Thyroid gland (tissue), 4 donors: ENCODE results near the gene SPATA31D1.

Experiments used
- POLR2A ChIP-seq, 2 donors: fragments of 450-650 bp; IDR thresholded peaks; one replicate each; pipeline ENCODE4 v1.6.1; 2017; ENCODE audit warnings: antibody characterized with exemption in 2 of 2, mild to moderate bottlenecking in 2 of 2, moderate library complexity in 1 of 2
- TF ChIP-seq, protein P1 (sequence below), 6 experiments: fragments of 200-600 bp in 3 of 6; fragments of 450-650 bp in 3 of 6; sonication (generic) in 3 of 6; IDR thresholded peaks; one replicate each; pipeline ENCODE4 v1.5.1; 2016 to 2019; ENCODE audit warnings: antibody characterized with exemption in 6 of 6, mild to moderate bottlenecking in 2 of 6, inconsistent platforms in 1 of 6, moderate library complexity in 1 of 6

DNA sequence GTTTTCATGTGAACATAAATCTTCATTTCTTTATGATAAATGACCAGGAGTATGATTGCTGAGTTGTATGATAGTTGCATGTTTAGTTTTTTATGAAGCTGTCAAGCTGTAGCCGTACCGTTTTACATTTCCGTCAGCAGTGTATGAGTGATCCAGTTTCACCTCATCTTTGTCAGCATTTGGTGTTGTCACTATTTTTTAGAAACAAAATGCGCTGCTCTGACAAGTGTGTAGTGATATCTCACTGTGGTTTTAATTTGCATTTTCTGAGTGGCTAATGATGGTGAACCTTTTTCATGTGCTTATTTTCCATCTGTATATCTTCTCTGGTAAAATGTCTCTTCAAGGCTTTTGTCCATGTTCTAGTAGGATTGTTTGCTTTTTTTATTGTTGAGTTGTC, 6.7 kb upstream of the SPATA31D1 start:
- TF ChIP-seq, protein P1, sequence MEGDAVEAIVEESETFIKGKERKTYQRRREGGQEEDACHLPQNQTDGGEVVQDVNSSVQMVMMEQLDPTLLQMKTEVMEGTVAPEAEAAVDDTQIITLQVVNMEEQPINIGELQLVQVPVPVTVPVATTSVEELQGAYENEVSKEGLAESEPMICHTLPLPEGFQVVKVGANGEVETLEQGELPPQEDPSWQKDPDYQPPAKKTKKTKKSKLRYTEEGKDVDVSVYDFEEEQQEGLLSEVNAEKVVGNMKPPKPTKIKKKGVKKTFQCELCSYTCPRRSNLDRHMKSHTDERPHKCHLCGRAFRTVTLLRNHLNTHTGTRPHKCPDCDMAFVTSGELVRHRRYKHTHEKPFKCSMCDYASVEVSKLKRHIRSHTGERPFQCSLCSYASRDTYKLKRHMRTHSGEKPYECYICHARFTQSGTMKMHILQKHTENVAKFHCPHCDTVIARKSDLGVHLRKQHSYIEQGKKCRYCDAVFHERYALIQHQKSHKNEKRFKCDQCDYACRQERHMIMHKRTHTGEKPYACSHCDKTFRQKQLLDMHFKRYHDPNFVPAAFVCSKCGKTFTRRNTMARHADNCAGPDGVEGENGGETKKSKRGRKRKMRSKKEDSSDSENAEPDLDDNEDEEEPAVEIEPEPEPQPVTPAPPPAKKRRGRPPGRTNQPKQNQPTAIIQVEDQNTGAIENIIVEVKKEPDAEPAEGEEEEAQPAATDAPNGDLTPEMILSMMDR (IDR thresholded peaks at IDR 0.05): no peak
- no peak for TF ChIP-seq POLR2A (IDR thresholded peaks at IDR 0.05)
